GM21390 (cell line): ENCODE results near the gene PRR14L.
A peak's percentile ranks its signal among the peaks of the same experiment; 100 is the strongest.

Source experiments
- ATAC-seq: cut with Tn5 transposase; IDR thresholded peaks from one replicate; pipeline ENCODE4 v1.9.1; 2021; ENCODE audit not compliant: unreplicated experiment

PRR14L gene

DNA sequence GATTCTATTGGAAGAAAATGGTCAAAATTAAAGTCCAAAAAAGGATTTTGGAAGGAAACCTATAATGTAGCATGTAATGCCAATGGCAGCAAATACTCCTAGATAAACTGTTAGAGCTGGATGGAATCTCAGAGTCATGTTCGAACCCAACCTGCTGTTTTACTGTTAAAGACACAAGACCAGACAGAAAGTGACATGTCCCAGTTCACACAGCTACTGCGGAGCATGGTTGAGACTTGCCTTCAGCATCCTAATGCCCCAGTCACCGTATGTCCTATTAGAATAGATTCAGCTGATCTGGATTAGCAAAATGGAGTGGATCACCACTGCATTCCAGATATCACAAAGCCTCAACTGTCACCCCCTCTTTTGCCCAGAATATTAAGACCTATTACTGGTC is 102.9 kb downstream of the PRR14L start:
- no peak for ATAC-seq

GRCh38 chr22:31646186-31647019 is 103.5 kb downstream of the PRR14L start:
- no peak for ATAC-seq

DNA sequence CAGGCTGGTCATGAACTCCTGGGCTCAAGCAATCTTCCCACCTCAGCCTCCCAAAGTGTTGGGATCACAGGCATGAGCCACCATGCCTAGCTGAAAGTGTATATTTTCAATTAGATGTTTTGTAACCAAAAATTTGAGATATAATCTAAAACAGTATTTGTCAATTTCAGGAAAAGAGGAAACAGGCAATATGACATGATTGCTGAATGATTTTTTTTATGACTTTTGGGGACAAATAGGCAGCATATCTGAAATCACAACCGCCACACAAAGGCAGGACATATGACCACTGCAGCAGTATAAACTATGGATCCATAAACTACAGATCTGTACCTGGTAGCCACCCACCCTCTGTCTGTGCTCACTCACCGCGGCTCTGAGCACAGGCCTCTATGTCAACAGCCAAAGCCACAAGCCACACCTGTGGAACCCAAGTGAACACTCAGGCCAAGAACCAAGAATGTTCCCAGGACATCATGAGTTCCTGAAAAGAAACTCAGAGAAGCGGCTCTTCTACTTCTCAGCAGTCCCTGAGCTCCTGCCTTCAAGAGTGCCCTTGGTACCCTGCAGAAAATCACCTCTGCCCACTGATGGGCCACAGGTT is 110.4 kb downstream of the PRR14L start:
- no peak for ATAC-seq

DNA sequence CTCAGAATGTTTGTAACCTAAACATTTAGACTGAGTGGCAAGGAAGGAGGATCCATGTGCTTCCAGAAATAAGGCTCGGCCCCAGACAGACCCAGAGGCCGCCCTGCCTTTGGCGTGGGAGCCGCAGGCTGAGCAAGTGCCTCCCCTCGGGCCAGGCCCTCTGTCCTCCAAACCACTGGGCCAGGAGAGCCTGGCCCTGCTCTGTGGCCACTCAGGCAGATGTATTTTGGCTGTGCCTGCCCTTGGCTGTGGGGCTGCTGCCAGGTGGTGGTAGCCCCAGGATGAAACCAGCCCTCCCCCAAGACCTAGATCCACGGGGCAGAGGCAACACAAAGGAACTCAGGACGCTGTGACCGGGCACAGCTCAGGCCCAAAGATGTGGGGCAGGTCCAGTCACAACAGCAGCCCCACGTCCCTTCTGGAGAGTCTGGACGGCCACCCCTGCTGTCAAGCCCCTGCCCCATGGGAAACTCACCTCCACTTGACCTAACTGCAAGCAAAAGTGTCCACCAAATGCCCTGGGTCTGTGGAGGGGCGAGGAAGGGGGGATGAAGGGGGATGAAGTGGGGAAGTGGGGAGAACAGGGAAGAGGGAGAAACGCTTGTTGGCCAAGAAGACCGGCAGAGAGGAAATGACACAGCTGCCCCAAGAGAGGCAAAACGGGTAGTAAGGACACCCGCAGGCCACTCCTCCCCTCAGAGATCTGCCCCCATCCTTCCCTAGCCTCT is 111.9 kb downstream of the PRR14L start:
- ATAC-seq = peak; percentile 35

GRCh38 chr22:31637447-31637890 is 112.5 kb downstream of the PRR14L start:
- ATAC-seq = peak; percentile 55

- ATAC-seq = no peak
Observed at GRCh38 chr22:31635638-31636306, 114.2 kb downstream of the PRR14L start.

DNA sequence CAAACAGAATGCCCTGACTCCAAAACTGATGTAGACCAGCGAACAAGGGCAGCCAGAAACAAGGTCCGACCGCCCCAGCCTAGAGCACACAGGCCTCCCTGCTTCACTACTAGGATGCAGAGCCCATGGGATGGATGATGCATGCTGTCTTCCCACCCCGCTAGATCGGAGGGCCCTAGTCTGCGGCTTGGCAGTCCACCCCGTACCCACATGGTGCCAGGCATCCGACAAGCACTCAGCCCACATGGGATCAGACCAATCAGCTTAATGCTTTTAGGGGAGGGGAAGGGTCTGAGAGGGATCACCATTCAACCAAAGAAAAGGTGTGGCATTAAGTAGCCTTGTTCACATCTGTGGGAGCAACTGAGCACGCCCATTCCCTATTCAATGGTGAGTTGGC is 118.5 kb downstream of the PRR14L start:
- no peak for ATAC-seq
